Activated naive CD4-positive, alpha-beta T cell treated with anti-CD3 and anti-CD28 coated beads, Interleukin-2, amount 50 U/mL, for 72 hours (primary cell): ENCODE data around the gene DPP10. TPM values are rescaled to one million over a fixed set of nuclear protein-coding genes. Genes with fewer than 3 reads are reported as not detected.
"Not testable (repeated sequence)": the region's sequence is repeated elsewhere in the genome, so short reads cannot be mapped to it uniquely, and the experiment has no call there.

Experiments
- ATAC-seq, 2 donors: fragments of 150-1000 bp; cut with Tn5 transposase; 2 replicates each; pipeline ENCODE4 v1.10.0; 2021; ENCODE audit warnings: mild to moderate bottlenecking in 2 of 2, moderate library complexity in 2 of 2
- DNase-seq, 2 donors: peaks; one replicate each; pipeline ENCODE4 v3.0.0; 2021 to 2022; ENCODE audit warnings: low spot score in 2 of 2
- H3K27ac Mint-ChIP-seq, 2 donors: one replicate each; pipeline ENCODE4 v1.8.0; 2022; ENCODE audit warnings: mild to moderate bottlenecking in 2 of 2, mixed read lengths in 2 of 2
- H3K36me3 Mint-ChIP-seq, 2 donors: one replicate each; pipeline ENCODE4 v1.8.0; 2022; ENCODE audit warnings: mixed read lengths in 2 of 2
- H3K9me3 Mint-ChIP-seq, 2 donors: one replicate each; pipeline ENCODE4 v1.8.0; 2022; ENCODE audit warnings: mixed read lengths in 2 of 2
- total RNA-seq, 2 donors: library from RNA; stranded (reverse); gene quantifications; one replicate each; pipeline ENCODE4 v1.2.3, GENCODE V29; 2022

The DPP10 gene
- total RNA-seq, 2 donors from 2014 or later, result not detected

DNA sequence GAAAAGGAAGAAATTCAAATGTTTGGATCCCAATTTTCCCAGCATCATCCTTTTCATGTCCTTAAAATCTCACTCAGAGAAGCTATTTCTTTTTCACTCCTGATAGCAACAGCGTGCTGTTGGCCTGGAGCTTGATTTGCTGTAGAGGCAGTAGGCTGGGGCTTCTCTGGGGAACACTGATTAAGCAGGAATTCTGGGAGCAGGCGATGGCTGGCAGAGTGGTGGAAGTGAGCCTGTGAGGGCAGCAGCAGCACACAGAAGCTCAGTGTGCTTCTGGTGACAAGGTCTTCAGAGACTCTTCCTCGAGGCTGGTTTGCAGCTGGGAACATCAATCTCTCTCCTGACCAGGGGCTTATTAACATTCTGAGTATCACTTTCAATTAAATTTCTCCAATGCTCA, 284.6 kb downstream of the DPP10 start:
- peaks cover 0 to 6% of the 10 kb centered on the region in 2 donors for H3K9me3 Mint-ChIP-seq
- H3K27ac Mint-ChIP-seq, result no peak overlapping the region
- H3K36me3 Mint-ChIP-seq, result no peaks in the 10 kb centered on the region
- no peak for ATAC-seq
- DNase-seq, result no peak

- ATAC-seq, result no peak
- no peak overlapping the region for H3K27ac Mint-ChIP-seq
- no peak for DNase-seq
- peaks cover 4 to 6% of the 10 kb centered on the region in 2 donors for H3K9me3 Mint-ChIP-seq
- H3K36me3 Mint-ChIP-seq, result no peaks in the 10 kb centered on the region
Measured at GRCh38 chr2:114728372-114728771, 285.9 kb downstream of the DPP10 start.

DNA sequence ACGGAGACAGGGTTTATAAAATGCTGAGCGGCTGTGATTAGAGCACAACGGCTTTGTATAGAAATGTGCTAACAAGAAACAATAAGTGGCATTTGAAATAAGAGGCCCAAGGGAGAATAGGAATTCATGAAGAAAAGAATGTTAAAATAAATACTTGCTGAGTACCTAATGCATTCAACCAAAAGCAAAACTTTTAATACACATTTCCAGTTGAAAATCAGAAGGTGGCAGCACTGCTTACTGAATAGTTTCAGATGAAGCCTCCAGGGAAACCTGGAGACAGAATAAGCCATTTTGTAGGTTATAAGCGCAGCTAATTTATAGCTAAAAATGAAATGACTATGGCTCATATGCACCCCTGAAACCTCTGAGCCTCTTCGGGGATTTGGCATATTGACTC, 286.6 kb downstream of the DPP10 start:
- Mint-ChIP-seq H3K27ac (no peak overlapping the region), H3K9me3 (peaks cover 4 to 6% of the 10 kb centered on the region in 2 donors), H3K36me3 (no peaks in the 10 kb centered on the region)
- DNase-seq (no peak), ATAC-seq (no peak)

DNA sequence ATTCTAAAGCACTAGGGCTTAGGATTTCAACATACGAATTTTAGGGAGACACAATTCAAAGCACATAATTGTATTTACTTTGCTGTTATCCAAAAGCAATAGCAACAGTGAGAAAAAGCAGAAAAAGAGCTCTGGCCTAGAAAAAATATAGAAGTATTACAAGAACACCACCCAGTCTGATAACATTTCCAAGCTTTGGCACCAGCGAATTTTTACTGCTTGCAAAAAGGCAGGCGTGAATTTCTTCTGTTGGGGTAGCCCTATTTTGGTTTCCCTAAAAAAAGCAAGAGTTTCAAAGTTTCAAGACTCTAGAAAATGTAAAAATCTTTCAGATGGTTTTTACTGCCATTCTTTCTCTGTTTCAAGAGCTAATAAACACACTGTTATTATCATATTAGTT, 292.7 kb downstream of the DPP10 start:
- DNase-seq, result no peak
- no peaks in the 10 kb centered on the region for H3K36me3 Mint-ChIP-seq
- ATAC-seq, result no peak
- H3K9me3 Mint-ChIP-seq, result peaks cover 8 to 9% of the 10 kb centered on the region in 2 donors
- no peak overlapping the region for H3K27ac Mint-ChIP-seq

DNA sequence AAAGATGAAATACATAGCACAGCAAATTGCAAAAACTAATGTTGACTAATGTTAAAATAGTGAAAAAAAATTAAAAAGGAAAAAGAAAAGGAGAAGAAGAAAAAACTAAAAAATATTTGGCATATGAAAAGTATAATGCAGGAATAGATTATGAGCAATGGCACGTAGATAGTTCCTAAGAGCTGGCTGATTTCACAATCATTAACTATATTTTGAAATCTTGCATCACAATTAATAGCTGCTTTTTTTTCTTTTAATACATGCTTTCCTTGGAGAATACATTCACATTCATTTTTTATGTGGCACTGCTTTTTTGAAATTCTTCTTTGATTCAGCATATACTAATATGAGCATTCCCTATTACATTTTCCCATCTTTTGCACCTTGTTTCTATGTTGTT, 299.8 kb downstream of the DPP10 start:
- peaks cover 9 to 10% of the 10 kb centered on the region in 2 donors for H3K9me3 Mint-ChIP-seq
- ATAC-seq (no peak), DNase-seq (no peak)
- H3K27ac Mint-ChIP-seq, result no peak overlapping the region
- no peaks in the 10 kb centered on the region for H3K36me3 Mint-ChIP-seq

GRCh38 chr2:114745700-114746099, 303.3 kb downstream of the DPP10 start:
- Mint-ChIP-seq H3K9me3 (peaks cover 5 to 7% of the 10 kb centered on the region in 2 donors), H3K27ac (no peak overlapping the region), H3K36me3 (no peaks in the 10 kb centered on the region)
- ATAC-seq (no peak), DNase-seq (no peak)

- not testable (repeated sequence) for H3K9me3 Mint-ChIP-seq, ATAC-seq, DNase-seq, H3K27ac Mint-ChIP-seq, H3K36me3 Mint-ChIP-seq
Measured at GRCh38 chr2:114748175-114748574, 305.7 kb downstream of the DPP10 start.

DNA sequence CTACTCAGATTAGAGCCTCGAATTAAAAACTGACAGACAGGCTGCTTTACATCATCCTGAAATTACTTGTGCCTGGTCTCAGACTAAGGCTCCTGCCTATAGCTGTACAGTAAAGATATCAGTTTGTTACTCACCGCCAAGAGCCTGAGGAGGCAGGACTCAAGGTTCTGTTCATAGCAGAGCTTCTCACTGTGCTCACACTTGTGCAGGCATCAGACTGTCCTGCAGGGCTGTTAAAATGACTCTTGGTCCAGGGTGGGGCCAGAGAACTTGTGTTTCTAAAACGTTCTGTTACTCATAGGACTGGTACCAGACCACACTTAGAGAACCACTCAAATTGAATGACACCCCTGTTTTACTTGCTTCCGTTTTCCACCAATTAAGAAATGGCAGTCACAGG, 310.0 kb downstream of the DPP10 start:
- no peak for ATAC-seq
- H3K9me3 Mint-ChIP-seq, result peaks cover 0 to 4% of the 10 kb centered on the region in 2 donors
- DNase-seq, result no peak
- no peak overlapping the region for H3K27ac Mint-ChIP-seq
- H3K36me3 Mint-ChIP-seq, result no peaks in the 10 kb centered on the region

DNA sequence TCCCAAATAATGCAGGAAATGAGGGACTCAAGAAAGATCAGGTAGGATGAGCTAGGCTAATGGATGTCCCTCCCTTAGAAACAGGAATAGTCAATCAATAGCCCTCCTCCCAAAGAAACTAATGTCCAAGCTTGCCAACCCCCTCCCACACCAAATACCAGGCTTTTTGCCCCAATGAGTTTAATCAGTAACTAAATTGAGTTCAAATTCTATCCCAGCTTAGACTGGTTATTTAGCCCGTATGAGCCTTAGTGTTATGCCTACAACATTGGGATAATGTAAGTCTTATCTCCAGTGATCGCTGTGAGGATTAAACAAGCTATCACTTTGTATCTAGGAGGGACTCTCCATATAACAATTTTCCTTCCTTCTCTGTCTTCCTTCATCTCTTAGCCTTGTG, 310.7 kb downstream of the DPP10 start:
- DNase-seq, result no peak
- Mint-ChIP-seq H3K9me3 (peaks cover 0 to 4% of the 10 kb centered on the region in 2 donors), H3K36me3 (no peaks in the 10 kb centered on the region), H3K27ac (no peak overlapping the region)
- ATAC-seq, result no peak

DNA sequence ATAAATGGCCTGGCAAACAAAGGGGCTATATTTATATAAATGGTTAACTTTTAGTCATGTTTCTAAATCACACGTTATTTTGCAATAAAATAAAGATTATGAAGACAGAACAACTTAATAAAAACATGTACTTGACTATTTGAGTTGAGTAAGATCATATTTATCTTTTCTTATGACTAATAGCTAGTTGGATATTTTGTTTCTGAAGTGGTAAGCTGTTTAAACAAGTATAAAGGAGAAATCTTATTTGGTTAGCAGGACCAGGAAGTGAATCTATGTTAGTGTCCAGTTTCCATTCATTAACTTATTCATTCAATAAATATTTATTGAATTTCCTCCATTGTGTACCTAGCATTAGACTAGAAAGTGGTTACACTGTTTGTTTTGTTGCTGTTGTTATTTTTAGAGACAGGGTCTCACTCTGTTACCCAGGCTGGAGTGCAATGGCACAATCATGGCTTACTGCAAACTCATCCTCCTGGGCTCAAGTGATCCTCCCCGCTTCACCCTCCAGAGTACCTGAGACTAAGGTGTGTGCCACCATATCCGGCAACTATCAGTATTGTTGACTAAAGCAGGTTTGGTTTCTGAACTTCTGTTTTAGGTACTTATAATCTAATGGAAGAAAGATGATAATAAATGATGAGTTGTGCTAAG, 312.6 kb downstream of the DPP10 start:
- ATAC-seq, result no peak
- Mint-ChIP-seq H3K27ac (no peak overlapping the region), H3K9me3 (peaks cover 0 to 4% of the 10 kb centered on the region in 2 donors), H3K36me3 (no peaks in the 10 kb centered on the region)
- DNase-seq, result no peak

DNA sequence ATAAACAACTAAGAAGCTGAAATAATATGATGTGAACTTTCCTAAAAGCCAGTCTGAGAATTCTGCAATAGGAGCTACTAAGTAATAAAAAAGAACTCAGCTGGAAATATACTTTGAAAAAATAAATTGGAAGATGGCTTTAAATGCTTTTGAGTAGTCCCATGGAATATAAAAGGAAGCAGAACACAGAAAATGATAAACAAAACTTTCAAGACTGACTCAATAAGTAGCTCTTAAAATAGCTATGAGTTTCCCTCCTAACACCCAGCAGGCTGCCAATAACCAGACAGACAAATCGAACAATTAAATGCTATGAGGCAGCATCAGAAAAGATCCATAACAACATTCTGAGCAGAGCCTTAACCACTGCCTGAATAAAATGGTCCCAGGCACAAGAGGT, 319.9 kb downstream of the DPP10 start:
- H3K9me3 Mint-ChIP-seq, result peaks cover 0 to 6% of the 10 kb centered on the region in 2 donors
- DNase-seq (no peak), ATAC-seq (no peak)
- H3K36me3 Mint-ChIP-seq, result no peaks in the 10 kb centered on the region
- no peak overlapping the region for H3K27ac Mint-ChIP-seq

DNA sequence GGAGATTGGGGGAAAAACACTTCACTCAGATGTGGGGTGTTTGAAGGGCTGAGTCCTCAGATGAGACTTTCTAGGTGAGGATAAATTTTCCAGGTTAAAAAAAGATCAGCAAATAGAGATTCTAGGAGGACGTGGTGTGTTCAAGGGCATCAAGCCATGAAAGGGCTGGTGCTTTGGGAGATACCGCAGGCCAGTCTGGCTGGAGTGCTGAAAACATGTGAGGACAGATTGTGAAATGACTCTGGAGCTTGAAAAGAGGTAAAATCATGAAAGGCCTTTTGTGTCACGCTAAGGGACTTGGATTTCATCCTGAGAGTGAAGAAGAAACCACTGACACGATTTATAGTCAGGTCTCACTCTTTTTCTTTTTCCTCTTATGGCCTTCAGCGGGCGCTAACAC, 320.5 kb downstream of the DPP10 start:
- DNase-seq, result no peak
- Mint-ChIP-seq H3K27ac (no peak overlapping the region), H3K36me3 (no peaks in the 10 kb centered on the region), H3K9me3 (peaks cover 0 to 8% of the 10 kb centered on the region in 2 donors)
- no peak for ATAC-seq

DNA sequence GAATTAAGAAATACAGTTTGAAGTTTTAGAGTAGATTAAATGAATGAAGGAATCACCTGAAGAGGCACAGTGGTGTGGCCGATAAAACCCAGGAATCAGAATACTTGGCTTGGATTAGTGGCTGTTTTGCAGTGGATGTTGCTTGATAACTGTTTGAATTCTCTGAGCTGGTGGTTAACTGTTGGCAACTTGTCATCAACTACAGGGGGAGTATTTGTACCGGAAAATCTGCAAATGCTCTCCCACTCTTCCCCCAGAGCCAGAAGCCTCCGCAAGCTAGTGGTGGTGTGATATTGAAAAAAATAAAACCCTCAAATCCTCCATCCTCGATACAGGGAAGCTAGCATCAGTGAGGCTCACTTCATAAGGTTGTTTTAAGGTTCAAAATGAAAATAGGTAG, 326.7 kb downstream of the DPP10 start:
- ATAC-seq (no peak), DNase-seq (no peak)
- no peak overlapping the region for H3K27ac Mint-ChIP-seq
- no peaks in the 10 kb centered on the region for H3K36me3 Mint-ChIP-seq
- H3K9me3 Mint-ChIP-seq, result peaks cover 0 to 11% of the 10 kb centered on the region in 2 donors

- no peak for ATAC-seq
- H3K36me3 Mint-ChIP-seq, result no peaks in the 10 kb centered on the region
- DNase-seq, result no peak
- H3K9me3 Mint-ChIP-seq, result peaks cover 0 to 11% of the 10 kb centered on the region in 2 donors
- H3K27ac Mint-ChIP-seq, result no peak overlapping the region
Measured at GRCh38 chr2:114769991-114770390, 327.6 kb downstream of the DPP10 start.

DNA sequence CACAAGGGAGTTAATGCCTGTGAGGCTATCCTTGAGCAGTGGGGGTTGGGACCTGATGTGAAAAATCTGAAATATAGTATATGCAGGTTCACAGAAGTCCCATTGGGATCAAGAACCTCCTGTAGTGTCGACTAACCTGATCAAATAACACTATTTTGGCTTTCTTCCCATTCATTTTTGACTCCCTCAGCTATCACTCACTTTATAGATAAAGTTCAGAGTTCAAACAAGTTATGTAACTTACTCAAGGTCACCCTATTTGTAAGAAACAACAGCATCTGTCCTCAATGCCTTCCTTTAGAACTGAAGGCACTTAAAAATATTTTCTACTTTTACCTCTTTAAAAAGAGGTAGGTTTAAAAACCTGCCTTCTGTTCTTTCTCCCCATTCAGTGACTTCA, 341.6 kb downstream of the DPP10 start:
- DNase-seq (no peak), ATAC-seq (no peak)
- Mint-ChIP-seq H3K27ac (no peak overlapping the region), H3K9me3 (no peaks in the 10 kb centered on the region), H3K36me3 (no peaks in the 10 kb centered on the region)

GRCh38 chr2:114784890-114785583, 342.6 kb downstream of the DPP10 start:
- DNase-seq, result no peak
- Mint-ChIP-seq H3K9me3 (no peaks in the 10 kb centered on the region), H3K27ac (no peak overlapping the region), H3K36me3 (no peaks in the 10 kb centered on the region)
- no peak for ATAC-seq

DNA sequence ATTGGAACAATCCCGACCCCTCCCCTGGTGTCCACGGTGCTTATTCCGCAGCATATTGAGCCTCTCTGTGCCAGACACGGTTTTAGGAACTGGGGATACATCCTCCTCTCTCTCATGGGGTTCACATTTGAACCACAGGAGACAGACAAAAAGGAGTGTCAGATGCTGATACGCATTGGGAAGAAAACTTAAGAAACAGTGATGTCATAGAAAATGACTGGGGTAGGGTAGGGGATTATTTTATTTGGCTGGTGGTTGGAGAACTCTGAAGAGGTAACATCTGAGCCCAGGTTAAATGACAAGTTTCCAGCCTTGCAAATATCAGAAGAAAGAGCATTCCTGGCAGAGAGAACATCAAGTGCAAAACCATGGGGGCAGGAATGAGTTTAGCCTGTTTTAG, 344.5 kb downstream of the DPP10 start:
- no peak for ATAC-seq
- no peaks in the 10 kb centered on the region for H3K9me3 Mint-ChIP-seq
- H3K36me3 Mint-ChIP-seq, result no peaks in the 10 kb centered on the region

DNA sequence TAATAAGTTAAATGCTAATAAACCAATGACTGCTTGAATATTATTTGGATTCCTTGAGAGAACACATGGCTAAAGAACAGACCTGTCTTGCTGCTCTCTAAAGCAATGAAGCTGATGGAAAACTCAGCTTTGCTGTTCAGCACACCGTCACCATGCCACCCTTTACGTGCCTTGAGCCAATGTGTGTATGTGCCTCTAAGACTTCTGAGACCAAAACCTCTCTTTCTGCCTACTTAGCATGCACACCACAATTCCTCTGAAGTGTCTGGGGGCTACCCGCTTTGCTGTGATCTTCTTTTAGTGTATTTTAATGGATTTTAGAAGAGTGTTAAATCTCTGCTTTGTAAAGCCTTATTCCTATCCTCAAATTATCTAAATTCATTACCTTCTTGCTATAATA, 345.0 kb downstream of the DPP10 start:
- ATAC-seq, result no peak
- DNase-seq, result no peak
- no peak overlapping the region for H3K27ac Mint-ChIP-seq

More for the DNA sequence above, 344.5 kb downstream of the DPP10 start:
- DNase-seq, result no peak
- H3K27ac Mint-ChIP-seq, result no peak overlapping the region

More for the DNA sequence above, 345.0 kb downstream of the DPP10 start:
- Mint-ChIP-seq H3K9me3 (no peaks in the 10 kb centered on the region), H3K36me3 (no peaks in the 10 kb centered on the region)
